Measurements from ENCODE around the gene ESRRB.

ESRRB gene

DNA sequence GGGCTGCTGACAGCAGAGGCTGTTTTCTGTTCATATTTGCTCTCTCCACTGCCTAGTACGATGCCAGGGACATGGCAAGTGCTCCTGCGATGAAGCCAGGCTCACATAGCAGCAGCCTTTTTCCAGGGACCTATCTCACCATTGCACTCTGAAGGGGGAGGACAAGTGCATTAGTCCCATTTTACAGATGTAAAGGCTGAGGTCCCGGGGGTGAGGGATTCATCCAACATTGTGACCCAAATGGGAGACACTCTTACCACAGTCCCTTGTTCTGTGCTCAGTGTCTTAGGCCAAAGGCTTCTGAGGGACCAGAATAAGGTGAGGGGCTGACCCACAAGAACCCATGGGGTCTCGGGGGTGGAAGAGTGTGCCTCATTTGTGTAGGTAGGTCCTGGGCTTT is 21.6 kb upstream of the ESRRB start:
- DNase-seq = no peak

DNA sequence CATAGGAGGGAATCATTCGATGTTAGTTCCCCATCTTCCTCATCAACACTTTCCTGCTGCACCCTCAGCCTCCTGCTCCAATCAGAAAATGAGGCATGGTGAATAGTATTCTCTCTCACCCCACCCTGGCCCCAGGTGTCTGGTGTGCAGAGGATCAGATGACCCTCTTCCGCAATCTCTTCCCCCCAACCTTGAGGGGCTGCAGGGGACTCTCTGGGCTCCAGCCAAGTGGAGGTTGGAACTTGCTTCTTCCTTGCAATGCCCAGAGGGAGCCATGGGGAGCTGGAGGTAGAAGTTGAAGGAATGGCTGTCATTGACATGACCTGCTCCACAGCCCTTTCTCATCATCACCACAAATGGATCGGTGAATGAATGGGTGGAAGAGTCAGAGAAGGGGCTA is 20.2 kb upstream of the ESRRB start:
- DNase-seq = no peak

DNA sequence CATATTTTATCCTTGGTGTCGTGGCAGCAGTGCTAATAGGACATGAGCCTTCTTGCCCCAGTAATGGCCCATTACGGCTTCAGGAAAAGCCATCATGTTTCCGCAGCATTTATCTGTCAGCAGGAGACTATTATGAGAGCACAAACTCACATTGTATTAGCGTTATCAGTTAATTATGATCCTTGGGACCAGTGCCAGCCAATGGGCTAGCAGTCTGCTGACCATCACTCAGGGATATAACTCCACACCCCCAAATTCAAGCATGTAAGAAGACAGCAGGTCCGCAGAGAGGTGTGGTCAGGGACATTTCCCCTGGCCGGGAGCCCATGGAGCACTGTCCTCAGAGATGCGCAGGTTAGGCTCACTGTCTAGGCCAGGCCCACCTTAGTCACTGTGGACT is 4.9 kb upstream of the ESRRB start:
- no peak for DNase-seq

DNA sequence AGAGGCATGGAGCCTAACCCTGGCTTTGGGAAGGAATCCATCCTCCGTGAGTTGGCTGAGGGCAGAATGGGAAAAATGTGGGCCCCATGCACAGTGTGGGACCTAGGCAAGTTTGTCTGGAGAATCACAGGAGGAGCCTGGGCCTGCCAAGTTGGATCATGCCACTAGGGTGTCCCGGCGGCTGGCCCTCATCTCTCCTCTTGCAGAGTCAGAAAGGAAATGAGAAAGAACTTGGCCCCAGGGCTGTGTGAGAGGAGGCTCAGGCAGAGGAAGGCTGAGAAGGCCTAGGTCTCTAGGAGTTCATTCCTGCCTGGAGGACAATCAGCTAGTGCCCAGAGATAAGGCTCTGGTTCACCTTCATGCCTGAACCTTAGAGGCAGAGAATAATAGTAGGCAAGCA is 2.5 kb upstream of the ESRRB start:
- DNase-seq = no peak

DNA sequence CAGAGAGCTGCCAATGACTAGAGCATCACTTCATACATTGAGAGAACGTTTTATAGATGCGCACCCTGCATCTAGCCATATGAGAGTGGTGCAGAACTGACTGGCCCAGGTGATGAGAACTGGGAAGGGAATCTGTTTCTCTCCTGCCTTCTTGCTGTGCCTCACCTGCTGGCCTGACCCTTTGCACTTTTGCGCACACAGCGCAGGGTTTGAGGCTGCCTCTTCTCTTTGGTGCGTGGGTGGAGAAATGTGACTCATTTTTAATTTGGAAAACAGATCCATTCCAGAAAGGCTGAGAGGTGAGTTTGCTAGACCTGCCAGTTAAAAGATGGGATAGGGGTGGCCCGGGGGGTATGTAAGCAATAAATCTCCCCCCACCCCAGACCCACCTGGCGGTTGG is 453 bp upstream of the ESRRB start:
- no peak for DNase-seq

DNA sequence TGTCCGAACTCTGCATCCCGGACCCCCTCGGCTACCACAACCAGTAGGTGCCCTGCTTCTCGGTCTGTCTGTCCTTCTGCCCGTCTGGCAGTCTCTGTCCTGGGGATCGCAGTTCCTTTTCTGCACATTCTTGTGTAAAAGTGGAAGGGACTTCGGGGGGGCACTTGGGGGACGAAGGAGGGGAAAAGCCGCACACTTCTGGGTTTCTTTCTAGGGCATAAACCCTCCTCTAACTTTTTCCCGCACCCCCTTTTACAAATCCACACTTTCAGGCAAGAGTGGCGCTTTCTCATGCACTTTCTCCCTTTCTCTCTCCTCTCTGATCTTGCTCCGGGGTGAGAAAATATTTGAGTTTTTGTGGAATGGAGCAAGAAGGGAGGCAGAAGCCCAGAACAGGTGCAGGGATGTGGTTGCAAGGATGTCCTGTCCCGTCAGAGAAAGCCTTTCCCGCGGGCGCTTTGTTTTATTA is 506 bp downstream of the ESRRB start:
- DNase-seq = no peak

DNA sequence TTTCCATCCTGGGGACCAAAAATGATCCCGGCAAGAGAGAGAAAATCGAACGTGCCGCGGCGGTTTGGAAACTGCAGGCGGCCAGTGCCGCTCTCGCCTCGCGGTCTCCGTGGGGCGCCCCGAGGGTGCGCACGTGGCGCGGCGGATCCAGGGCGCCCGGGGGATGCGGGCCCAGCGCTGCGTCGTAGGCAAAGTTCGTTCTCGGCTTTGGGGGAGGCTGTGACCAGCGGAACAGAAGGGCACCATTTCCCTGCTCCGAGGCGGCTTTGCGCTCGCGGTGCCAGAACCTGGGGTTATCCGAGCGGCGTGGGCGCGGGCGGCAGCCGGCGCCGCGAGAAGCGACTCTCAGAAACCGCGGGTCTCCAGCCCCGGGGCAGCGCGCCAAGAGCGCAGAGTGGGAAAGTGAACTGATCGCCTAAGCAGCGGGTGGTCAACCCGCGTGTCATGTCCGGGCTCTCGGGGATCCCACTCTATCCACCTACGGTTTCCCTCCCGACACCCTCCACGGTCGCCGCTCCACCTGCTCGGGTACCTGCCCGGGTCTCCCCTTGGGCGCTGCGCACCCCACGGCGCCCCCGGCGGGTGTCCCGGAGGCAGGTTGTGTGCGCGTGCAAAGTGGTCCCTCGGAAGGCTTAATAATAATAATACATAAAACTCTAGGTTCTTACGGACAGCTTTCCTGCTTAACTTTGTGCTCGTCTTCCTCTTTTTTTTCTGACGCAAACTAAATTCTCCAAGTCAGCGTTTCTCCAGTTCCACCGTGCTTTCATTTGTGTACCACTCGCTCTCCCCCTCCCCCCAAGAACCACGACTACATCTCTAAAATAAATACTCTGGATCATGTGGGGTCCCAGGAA is 1.2 kb downstream of the ESRRB start:
- DNase-seq = no peak

DNA sequence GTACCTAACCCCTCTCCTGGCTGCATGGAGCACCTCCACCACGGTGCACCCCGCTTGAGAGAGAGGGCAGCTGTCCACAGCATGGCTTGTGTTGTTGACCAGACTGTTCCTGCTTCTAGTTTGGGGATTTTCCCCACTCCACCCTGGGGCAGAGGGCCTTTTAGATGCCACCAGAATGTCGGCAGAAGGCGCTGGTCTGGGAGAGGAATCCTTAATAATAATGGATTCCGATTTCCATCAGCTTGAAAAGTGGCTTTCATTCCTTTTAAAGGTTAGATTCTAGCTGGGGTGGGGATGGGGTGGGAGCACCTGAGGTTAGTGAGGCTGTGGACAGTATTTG is 1.8 kb downstream of the ESRRB start:
- no peak for DNase-seq

DNA sequence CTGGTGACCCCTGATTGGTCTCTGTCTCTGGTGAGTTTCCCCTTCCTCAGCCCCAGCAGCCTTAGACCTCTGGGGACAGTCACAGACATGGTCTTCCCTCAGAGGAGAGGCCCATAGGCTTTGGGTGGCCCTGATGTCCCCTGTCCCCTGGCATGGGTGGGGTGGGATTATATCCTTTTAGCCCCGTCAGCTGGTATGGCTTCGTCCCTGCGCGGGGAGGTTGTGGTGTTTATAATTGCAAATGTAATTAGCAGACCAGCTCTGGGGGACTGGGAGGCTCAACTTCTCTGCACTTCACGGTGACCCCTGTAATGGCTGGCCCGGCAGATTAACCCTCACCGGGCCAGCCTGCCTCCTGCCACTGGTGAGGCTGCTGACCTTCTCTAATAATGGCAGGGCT is 5.1 kb downstream of the ESRRB start:
- no peak for DNase-seq

DNA sequence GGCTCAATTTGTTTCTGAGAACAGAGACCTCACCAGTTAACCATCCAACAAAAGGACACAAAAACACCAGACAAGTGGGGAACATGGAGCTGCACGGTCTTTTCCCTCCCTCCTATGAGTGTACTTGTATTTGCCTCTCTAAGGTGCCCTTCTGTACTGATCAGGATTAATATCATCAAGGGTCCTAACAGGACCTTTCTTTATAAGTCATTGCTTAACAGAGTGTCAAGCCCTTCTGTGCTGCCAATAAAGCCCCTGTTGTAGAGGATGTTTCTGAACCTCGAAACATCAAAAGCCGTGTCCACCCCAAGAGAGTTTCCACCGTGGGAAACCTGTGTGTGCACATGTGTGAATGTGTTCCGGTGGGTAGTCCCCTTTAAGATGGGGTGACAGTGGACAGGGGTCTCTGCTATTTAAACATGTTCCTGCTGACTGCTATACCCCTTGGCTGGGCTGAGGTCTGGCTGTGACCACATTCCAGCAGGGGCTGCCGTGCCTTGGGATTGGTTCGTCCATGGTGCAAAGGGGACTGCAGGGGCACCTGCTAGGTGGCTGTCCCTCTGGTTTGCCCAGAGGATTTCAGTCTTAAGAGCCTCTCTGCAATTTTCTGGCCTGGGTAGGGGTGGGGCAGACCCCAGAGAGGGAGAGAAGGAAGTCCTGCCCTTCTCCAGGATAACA is 6.0 kb downstream of the ESRRB start:
- DNase-seq = no peak

DNA sequence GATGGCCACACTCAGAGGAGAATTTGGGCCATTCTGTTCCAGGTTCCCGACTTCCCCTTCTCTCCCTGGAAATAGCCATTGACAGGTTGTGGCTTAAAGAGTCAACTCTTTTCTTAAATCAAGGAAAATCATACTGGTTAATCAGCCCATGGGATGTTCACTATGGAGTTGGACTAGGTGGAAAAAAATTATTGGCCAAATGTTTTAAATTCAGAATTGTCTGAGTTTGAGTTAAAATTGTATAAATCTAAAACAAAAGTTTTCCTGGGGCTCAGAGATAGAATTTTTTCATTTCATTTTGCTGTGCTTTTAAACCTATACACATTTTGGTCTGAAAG is 6.5 kb downstream of the ESRRB start:
- no peak for DNase-seq

DNA sequence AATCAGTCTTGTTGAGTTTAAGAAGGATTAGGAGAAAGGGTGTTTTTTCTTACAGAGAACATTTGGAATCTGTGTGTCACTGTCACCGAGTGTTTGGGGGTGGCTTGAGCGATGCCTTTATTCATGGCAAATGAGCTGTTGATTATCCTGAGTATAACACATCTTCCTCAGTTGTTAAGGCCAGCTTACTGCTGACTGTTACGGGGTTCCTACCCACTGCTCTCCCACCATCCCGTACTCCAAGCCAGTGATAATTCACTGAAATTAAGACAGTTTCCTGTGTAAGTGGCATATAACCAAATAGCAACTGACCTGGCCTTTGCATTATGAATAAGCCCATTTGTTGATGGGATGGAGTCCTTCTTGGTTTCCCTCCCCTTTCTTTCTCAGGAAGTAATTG is 9.5 kb downstream of the ESRRB start:
- no peak for DNase-seq

DNA sequence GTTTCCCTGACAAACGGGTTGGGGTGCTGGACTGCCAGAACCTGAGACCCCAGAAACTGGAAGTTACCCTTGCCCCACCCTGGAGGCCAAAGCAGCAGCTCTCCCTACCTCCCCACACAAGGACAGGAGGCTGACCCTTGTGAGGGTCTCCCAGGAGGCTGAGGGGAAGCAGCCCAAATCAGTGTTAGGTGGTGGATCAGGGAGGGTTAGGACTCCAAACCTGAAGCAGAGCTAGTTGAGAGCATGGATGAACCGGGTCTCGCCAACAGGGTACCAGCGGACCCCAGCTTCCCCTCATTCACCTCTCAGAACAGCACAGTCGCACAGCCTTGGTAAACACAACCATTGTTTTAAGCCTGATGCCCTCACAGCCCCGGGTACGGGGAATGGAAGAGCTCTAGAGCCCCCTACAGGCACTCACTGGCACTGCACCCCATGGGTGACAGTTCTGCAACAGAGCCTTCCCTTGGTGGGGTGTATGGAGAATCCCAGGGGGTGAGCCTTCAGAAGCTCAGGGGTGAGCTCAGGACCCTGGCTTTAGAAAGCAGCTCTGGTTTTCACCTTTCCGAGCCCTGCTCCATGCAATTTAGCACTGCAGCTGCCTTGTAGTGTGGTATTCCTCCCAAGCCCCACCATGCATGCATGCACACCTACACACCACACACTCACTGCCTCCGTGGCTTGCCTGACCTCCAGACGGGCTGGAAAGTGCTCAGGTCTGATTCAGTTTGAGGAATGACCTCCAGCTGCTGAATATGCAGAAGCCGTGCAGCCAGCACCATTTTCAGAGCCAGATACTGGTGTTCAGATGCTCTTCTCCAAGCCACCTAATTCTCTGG is 11.2 kb downstream of the ESRRB start:
- DNase-seq = peak; percentile 63

DNA sequence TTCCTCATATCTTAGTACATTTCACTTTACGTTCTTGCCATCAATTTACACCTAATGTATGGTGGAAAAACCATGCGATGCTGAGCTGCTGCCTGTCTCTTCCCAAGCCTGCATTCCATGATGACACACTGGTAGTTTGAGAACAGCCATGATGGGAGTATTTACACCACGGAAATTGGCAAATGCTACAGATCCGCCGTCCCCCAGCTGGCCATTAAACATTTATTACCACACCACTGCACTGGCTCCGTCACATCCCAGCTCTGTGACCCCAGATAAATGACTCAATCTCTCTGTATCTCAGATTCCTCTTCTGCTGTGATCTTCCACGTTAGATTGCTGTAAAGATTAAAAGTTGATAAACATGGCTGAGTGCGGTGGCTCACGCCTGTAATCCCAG is 13.9 kb downstream of the ESRRB start:
- no peak for DNase-seq

DNA sequence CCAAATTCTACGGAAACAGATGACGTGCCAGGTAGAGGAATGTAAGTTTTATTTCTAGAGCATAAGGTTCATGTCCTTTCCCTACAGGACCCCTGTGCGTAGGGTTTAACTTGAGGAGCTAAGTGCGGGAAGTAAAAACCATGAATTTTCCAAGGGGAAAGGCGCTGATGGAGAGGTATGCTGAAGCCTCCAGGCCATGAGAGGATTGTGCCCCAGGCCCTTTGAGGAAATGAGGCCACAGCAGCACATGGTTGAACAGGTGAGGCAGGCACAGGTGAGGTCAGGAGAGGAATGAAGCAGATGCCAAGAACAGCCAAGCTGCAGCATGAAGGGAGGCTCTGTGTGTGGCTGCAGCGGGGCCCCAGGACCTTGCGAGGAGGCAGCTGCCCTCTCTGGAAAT is 14.7 kb downstream of the ESRRB start:
- DNase-seq = no peak

DNA sequence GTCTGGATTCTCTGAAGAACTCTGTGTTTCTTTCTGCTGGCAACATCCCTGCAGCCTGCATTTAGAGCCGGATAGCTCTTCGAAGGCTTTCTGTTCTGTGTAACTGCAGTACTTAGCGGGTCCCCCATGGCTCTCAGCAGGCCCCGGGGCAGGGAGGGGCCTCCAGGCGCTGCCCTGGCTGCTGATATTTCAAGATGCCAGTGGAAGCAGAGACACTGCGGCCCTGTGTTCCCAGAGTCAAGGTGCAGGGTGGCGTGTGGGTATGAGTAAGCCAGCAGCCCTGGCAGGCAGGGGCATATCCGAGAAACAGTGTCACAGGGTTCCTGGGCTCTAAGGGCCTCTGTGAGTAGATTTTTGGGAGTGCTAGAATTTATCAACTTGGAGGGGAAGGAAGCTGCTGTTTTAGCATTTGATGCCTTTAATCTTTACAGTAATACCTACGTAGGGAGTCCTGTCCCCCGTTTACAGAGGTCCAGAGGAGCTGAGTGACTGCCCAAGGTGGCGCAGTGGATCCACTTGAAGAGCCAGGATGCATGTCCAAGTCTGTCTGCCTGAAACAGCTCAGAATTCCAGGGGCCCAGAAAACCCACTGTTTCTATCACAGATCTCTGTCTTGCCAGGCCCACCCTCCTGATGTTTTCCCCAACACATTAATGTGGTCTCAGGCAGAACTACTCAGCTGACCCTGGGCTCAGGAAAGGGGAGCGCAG is 16.2 kb downstream of the ESRRB start:
- no peak for DNase-seq

DNA sequence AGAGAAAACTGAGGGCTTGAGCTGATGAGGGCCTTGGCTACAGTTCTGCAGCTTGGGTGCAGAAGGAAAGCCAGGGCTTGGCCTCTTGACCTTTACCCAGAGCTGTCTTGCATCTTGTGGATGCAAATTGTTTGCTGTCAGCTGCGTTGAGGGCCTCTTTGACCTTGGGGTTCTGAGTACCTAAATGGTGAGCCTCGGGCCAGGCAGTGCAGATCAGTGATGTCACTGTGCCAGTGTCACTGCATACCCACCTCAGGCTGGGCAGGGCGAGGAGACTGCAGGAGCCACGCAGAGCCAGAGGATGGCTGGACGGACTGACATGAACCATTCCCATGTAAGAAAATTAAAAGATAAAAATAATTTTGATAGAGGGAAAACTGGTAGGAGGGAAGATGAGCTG is 18.6 kb downstream of the ESRRB start:
- DNase-seq = no peak

DNA sequence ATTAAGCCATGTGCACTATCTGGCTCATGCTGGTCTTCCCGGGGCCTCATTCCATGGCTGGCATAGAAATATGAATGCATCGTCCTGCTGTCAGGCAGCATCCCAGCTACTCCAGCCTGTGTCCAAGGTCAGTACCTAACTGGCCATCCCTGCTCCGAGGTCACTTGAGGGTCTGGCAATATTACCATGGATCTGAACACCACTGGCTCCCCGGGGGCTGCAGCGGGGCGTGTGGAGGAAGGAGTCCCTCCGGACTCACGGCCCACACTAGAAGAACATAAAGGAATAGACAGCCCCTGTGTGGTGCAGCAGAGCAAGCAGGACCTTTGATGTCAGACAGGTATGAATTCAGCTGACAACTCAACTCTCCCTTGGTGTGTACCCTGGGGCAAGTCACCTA is 19.2 kb downstream of the ESRRB start:
- DNase-seq = no peak

DNA sequence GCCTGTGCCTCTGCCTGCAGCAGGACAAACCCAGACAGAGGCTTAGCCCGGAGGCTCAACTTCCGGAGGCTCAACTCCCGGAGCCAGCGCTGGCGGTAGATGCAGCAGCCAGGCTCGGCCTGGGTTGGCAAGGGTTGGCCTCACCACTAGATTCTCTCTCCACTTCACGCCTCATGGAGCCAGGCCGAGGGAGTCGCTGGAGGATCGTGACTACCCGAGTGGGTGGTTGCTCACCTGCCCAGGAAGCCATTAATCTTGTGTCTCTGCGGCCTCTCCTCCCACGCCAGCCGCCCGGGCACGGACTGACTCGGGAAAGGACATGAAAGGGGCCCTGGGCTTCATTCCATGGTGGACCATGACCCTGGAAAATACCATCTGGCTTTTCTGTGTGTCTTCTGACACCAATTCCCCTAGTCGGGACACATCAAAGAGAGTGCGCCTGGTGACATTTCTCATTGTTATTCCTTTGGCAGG is 20.8 kb downstream of the ESRRB start:
- DNase-seq = no peak

DNA sequence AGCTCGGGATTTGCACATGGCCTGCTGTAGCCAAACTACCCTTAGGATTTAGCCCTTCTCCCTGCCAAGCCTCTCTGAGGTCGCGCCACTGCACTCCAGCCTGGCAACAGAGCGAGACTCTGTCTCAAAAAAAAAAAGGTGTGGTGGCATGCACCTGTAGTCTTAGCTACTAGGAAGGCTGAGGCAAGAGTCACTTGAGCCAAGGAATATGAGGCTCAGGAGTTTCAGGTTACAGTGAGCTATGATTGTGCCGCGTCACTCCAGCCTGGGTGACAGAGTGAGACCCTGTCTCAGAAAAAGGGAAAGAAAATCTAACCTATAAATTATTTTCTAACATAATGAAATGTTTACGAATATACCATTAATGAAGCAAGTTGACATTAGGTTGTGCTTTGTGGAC is 29.7 kb downstream of the ESRRB start:
- no peak for DNase-seq

DNA sequence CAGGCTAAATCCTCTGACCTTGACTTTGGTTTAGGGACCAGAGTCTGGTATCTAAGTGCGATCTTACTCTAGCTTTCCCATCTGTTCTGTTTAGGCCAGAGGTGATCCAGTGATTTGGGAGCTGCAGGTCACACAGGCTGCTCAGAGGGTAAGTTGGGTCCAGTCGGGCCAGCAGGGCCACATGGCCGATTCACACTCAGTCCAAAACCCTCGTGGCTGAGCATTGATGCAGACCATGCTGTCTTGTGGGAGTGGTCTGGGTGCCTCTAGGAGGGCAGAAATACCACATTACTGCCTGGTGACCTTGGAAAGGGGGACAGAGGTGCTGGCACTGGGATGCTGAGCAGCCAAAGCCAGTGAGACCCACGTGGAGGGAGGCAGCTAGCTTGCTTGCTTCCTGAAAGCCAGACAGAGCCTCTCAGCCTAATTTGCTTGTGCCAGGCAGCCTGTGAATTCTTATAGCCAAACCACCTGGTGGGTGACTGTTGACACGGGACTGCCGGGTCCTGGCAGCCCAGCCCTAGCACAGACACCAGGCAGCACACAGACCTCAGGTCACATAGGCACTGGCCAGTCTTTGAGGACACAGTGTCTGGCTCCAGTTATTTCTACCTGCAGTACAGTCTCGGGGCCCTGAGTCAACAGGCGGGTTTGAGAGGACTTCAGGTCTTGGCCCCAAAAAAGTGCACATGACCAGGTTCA is 31.7 kb downstream of the ESRRB start:
- DNase-seq = no peak

DNA sequence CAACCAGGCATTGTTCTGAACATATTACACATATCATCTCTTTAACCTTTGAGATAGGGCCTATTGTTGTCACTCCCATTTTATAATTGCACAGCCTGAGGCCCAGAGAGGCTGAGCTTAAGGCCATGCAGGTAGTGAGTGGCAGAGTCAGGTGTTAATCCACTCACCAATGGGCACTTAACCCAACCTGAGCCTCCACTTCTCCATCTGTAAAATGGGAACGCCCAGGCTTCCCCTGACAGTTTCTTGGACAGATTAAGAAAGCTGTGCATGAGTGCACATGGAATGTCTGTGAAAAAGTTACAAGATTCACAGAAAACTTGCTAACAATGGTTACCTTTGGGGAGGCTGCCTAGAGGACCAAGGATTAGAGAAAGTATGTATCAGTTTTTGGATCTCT is 32.9 kb downstream of the ESRRB start:
- no peak for DNase-seq

DNA sequence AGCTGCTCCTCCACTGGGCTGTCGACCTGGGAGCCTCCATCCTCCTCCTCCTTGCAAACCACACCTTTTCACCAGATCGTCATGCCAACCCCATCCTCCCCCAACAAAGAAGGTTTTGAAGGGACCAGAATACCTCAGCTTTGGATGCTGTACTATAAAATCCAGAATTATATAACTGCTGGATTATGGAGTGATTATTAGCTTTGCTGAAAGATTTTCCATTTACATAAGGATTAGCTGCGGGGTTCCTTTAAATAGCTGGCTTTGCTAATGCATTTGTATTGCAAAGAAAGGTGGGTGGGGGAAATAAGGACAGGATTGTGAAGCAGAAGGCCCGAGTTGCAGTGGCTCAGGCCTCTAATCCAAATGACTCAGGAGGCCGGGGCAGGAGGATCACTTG is 36.6 kb downstream of the ESRRB start:
- DNase-seq = no peak
